ENCODE measurements around the gene TTC28. TPM values are rescaled to one million over a fixed set of nuclear protein-coding genes. Genes with fewer than 3 reads are reported as not detected.
A peak's percentile ranks its signal among the peaks of the same experiment; 100 is the strongest.
"Not testable (repeated sequence)": the region's sequence is repeated elsewhere in the genome, so short reads cannot be mapped to it uniquely, and the experiment has no call there.

TTC28 gene
- total and polyA plus RNA-seq, 12 donors: 2.1 to 27.7 (median 20.4) TPM

DNA sequence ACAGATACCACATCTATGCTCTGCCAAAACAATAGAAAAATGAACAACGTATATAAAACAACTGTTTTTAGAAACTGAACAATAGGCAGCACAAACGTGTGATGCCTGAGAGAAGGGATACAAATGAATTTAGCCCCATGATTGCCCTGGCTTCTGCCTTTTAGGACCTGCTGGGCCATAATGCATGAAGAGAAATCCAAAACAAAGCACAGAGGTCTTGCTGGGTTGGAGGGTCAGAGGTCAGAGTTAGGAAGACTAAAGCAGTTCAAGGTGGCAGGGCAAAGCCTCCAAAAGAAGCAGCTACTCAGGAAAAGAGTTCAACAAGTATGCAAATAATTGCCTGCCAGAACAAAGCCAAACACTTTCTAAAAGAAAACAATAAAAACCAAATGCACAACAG lies 138.5 kb downstream of the TTC28 start:
- no peak for ATAC-seq
- Histone ChIP-seq H3K27me3 (no peaks in the 10 kb centered on the region), H3K4me3 (no peak overlapping the region), H3K9me3 (peaks cover 0 to 18% (median 9%) of the 10 kb centered on the region in 11 donors), H3K4me1 (peaks cover 0 to 4% (median 0%) of the 10 kb centered on the region in 9 donors), H3K36me3 (no peaks in the 10 kb centered on the region), H3K27ac (no peak overlapping the region)
- no peak for DNase-seq
- intact Hi-C loops (cut with DNase I): no loop called here
- TF ChIP-seq, protein P1, sequence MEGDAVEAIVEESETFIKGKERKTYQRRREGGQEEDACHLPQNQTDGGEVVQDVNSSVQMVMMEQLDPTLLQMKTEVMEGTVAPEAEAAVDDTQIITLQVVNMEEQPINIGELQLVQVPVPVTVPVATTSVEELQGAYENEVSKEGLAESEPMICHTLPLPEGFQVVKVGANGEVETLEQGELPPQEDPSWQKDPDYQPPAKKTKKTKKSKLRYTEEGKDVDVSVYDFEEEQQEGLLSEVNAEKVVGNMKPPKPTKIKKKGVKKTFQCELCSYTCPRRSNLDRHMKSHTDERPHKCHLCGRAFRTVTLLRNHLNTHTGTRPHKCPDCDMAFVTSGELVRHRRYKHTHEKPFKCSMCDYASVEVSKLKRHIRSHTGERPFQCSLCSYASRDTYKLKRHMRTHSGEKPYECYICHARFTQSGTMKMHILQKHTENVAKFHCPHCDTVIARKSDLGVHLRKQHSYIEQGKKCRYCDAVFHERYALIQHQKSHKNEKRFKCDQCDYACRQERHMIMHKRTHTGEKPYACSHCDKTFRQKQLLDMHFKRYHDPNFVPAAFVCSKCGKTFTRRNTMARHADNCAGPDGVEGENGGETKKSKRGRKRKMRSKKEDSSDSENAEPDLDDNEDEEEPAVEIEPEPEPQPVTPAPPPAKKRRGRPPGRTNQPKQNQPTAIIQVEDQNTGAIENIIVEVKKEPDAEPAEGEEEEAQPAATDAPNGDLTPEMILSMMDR (IDR thresholded peaks at IDR 0.05): no peak
- 66 to 71% methylated on average over 2 of the region's 2 CpGs for WGBS, 2 donors

GRCh38 chr22:28538922-28539321 lies 140.7 kb downstream of the TTC28 start:
- WGBS, 2 donors: 81 to 87% methylated on average over 2 of the region's 2 CpGs
- H3K36me3 ChIP-seq: no peaks in the 10 kb centered on the region
- DNase-seq: no peak

GRCh38 chr22:28530565-28530964 lies 149.1 kb downstream of the TTC28 start:
- H3K27ac ChIP-seq; H3K4me3 ChIP-seq; ATAC-seq; H3K27me3 ChIP-seq; H3K36me3 ChIP-seq; H3K4me1 ChIP-seq; DNase-seq; intact Hi-C loops (cut with DNase I): not testable (repeated sequence)
- peaks cover 0 to 52% (median 11%) of the 10 kb centered on the region in 11 donors for H3K9me3 ChIP-seq
- WGBS, 2 donors: 94% methylated on average over 4 of the region's 4 CpGs

More at GRCh38 chr22:28538922-28539321, 140.7 kb downstream of the TTC28 start:
- intact Hi-C loops (cut with DNase I): no loop called here
- Histone ChIP-seq H3K4me3 (no peak overlapping the region), H3K4me1 (no peaks in the 10 kb centered on the region), H3K27me3 (no peaks in the 10 kb centered on the region), H3K9me3 (peaks cover 0 to 18% (median 9%) of the 10 kb centered on the region in 11 donors), H3K27ac (no peak overlapping the region)
- TF ChIP-seq, protein P1 (IDR thresholded peaks at IDR 0.05): no peak
- ATAC-seq: no peak

- peaks cover 0 to 52% (median 11%) of the 10 kb centered on the region in 11 donors for H3K9me3 ChIP-seq
- H3K27ac ChIP-seq; H3K27me3 ChIP-seq; H3K4me3 ChIP-seq; intact Hi-C loops (cut with DNase I); H3K36me3 ChIP-seq; H3K4me1 ChIP-seq; ATAC-seq; DNase-seq: not testable (repeated sequence)
- WGBS, 2 donors: 95 to 97% methylated on average over 10 of the region's 10 CpGs
These were observed 150.5 kb downstream of the TTC28 start for GRCh38 chr22:28529144-28529543.

- ATAC-seq (peak in 3 of 8 donors; percentile 30 to 42 (median 38)), DNase-seq (peak in 1 of 2 donors; percentile 6)
- peak overlapping the region in 1 of 10 donors; percentile 21 for H3K27ac ChIP-seq
- TF ChIP-seq, protein P1 (IDR thresholded peaks at IDR 0.05): no peak
- WGBS, 2 donors: 45 to 46% methylated on average over 3 of the region's 3 CpGs
- H3K9me3 ChIP-seq: no peaks in the 10 kb centered on the region
- intact Hi-C loops (cut with DNase I): no loop called here
- H3K36me3 ChIP-seq: no peaks in the 10 kb centered on the region
- no peaks in the 10 kb centered on the region for H3K27me3 ChIP-seq
- H3K4me1 ChIP-seq: peaks cover 0 to 15% (median 4%) of the 10 kb centered on the region in 9 donors
- H3K4me3 ChIP-seq: no peak overlapping the region
These were observed 158.2 kb downstream of the TTC28 start for GRCh38 chr22:28521451-28521850.
